Pons (tissue), 1 donor: ENCODE data around the gene ADAM17.
A peak's percentile ranks its signal among the peaks of the same experiment; 100 is the strongest.
"Not testable (repeated sequence)": the region's sequence is repeated elsewhere in the genome, so short reads cannot be mapped to it uniquely, and the experiment has no call there.

Experiments used
- DNase-seq: peaks from one replicate; pipeline ENCODE4 v3.0.0-alpha.2; 2016; ENCODE audit warnings: low spot score

The ADAM17 gene

DNA sequence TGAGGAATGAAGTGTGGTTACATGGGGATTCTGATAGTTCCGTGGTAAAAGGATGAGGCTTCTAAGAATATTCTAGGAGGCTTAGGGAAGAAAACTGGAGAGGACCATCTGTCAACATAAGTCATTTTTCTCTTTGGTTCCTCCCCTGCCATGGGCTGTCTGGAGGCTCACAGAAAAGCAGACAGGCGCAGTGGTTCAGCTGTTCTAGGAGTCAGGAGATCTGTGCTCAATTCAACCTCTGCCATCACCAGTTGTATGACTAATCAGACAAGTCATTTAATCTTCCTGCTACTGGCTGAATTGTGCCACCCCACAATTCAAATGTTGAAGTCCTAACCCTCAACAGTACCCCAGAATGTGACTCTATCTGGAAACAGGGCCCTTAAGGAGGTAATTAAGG, 36.4 kb downstream of the ADAM17 start:
- DNase-seq: no peak

DNA sequence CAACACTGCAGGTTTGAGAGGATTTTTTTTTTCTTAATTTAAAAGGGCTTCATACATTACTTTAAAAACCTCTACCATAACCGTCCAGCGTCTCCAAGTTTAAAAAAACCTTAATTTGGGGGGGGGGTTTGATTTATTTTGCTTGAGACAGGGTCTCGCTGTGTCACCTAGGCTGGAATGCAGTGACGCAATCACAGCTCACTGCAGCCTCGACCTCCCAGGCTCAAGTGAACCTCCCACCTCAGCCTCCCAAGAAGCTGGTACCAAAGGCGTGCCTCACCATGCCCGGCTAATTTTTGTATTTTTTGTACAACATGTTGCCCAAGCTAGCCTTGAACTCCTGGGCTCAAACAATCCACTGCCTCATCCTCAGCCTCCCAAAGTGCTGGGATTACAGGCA, 36.9 kb downstream of the ADAM17 start:
- DNase-seq: no peak

GRCh38 chr2:9518163-9518562, 37.5 kb downstream of the ADAM17 start:
- DNase-seq: no peak

DNA sequence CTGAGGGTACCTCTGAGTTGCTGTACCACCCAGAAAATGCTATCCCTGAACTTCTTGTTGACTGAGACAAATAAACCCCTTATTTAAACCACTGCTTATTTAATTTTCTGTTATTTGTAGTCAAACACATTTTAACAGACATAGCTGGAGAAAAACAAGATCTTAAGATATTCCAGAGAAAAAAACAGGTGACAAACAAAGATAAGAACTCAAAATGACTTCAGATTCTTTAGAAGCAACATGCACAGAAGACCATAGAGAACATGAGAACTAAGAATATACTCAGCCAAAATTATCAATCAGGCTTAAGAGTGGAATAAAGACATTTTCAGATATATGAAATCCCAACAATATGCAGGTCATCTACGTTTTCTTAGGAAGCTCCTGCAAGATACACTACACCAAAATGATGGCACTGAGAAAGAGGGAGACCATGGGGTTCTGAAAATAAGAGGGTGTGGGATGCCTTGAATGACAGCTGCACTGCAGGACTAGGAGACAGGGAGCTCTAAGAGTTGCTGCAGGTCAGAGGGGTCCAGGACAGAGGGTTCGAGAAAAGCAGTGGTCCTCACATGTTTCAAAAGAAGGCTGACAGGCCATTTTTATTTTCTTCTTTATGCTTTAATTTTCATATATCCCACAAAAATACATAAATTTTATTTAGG, 38.4 kb downstream of the ADAM17 start:
- no peak for DNase-seq

DNA sequence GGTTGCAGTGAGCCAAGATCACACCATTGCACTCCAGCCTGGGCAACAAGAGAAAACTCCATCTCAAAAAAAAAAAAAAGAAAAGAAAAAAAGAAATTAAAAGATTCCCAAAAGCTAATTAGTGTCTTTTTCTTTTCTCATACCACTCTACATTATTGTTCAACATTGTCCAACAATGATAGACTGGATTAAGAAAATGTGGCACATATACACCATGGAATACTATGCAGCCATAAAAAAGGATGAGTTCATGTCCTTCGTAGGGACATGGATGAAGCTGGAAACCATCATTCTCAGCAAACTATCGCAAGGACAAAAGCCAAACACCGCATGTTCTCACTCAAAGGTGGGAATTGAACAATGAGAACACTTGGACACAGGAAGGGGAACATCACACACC, 41.7 kb downstream of the ADAM17 start:
- DNase-seq: not testable (repeated sequence)

GRCh38 chr2:9508931-9509330, 46.7 kb downstream of the ADAM17 start:
- no peak for DNase-seq

GRCh38 chr2:9498210-9498609, 57.4 kb downstream of the ADAM17 start:
- DNase-seq: no peak

GRCh38 chr2:9497017-9497416, 58.6 kb downstream of the ADAM17 start:
- DNase-seq: no peak

DNA sequence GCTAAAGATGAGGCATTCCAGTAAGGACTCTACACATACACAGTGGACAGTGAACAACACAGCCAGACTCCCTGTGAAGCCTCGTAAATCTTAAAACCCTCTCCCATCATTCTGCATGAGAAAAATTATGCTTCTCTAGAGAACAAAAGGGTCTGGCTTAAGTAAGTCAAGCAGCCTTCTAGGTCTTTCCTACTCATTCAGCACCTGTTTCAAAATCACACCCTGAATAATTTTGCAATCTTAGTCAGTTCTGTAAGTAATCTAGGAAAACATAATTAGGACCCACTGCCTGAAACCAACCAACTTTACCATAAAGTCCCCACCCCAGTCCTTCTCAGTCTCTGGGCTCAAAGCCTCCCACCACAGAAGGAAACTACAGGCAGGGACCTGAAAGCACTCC, 61.5 kb downstream of the ADAM17 start:
- no peak for DNase-seq

- no peak for DNase-seq
Measured at GRCh38 chr2:9493478-9493877, 62.2 kb downstream of the ADAM17 start.

GRCh38 chr2:9492927-9493326, 62.7 kb downstream of the ADAM17 start:
- DNase-seq: no peak

GRCh38 chr2:9490789-9491188, 64.8 kb downstream of the ADAM17 start:
- DNase-seq: no peak

GRCh38 chr2:9488583-9489547, 66.8 kb downstream of the ADAM17 start:
- no peak for DNase-seq

- DNase-seq: no peak
Measured at GRCh38 chr2:9484533-9484932, 71.1 kb downstream of the ADAM17 start.

DNA sequence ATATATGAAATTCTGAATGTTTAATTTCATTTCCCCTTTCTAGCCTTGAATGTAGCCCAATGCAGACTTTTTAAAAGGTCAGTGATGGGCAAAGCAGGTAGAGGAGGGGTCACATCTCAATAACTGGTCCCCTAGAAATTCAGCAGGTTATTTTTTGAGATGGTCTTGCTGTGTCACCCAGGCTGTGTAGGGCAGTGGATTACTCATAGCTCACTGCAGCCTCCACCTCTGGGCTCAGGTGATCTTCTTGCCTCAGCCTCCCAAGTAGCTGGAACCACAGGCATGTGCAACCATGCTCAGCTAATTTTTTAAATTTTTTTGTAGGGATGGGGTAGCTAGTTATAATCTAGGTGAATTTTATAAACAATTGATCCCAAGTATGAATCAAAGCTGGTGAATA, 72.5 kb downstream of the ADAM17 start:
- no peak for DNase-seq

DNA sequence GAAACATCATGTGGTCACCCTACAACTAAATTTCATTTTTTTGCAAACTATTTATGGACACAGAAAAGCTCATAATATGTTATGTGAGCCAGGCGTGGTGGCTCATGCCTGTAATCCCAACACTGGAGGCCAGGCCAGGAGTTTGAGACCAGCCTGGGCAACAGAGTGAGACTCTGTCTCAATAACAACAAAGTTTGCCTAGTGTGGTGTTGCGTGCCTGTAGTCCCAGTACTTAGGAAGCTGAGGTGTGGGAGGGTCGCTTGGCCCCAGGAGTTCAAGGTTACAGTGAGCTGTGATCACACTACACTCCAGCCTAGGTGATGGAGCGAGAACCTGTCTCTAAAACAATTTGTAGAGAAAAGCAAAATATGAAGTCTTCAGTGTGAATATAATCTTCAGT, 75.5 kb downstream of the ADAM17 start:
- DNase-seq: no peak

DNA sequence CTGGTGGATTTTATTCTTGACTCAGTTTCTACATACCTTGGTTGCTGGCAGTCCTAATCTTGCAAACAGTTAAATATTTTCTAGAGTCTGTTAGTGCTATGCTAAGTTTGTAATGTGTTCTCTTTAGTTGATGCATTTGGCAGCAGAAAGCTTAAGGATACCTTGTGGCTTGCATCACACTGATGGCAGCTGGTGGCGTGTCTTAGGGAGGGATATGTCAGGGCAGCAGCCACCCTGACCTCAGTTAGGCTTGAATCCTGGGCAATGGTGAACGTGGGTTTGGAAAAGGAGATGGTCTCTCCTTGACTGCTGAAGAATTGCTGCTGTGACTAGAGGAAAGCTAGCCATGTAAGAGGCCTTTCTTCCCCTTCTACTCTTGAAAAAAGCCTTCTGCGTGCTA, 77.1 kb downstream of the ADAM17 start:
- no peak for DNase-seq

DNA sequence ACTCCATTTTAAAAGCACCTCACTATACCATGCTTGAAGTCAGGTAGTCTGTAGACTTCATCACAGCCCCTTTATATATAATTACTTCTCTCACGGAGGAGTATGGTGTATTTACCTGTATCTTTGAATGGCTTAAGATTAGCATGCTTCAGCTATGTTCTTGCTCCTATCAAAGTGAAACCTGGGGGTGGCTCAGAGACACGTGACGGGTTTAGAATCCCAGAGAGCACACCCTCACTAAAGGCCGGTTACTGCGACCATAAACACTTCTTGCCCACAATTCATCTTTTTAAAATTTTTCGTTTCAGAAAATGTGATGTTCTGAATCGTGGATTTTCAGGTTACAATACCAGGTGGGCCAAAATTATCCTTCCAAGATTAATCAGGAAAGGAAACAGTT, 77.7 kb downstream of the ADAM17 start:
- no peak for DNase-seq

- DNase-seq: peak; percentile 57
Measured at GRCh38 chr2:9474361-9475057, 81.1 kb downstream of the ADAM17 start, which contains the start of gene IAH1. Gene IAH1, plus strand, starts transcription at chr2:9474551. Its CDS starts 16 bp downstream, at chr2:9474567.

- no peak for DNase-seq
Measured at GRCh38 chr2:9473985-9474360, 81.7 kb downstream of the ADAM17 start.

- DNase-seq: no peak
Measured at GRCh38 chr2:9473308-9473984, 82.2 kb downstream of the ADAM17 start.

DNA sequence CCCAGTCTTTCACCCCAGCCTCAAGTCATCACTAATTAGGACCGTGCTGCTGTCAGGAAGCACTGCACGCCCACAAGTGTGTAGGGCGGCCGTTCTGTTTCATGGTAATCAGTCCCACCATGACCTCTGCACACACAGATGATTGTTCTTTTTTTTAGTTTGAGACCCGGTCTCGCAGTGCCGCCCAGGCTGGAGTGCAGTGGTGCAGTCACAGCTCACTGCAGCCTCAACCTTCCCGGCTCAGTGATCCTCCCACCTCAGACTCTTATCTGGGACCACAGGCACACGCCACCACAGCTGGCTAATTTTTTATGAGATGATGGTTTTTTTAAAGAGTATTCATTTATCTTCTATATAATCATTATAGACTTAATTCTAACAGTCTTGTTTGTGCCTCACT, 83.1 kb downstream of the ADAM17 start:
- DNase-seq: no peak
